ENCODE results near the gene CDH10.

- TF ChIP-seq CTCF (IDR thresholded peaks at IDR 0.05; ENCODE audit: poor library complexity, severe bottlenecking), result no peak
- no peak for TF ChIP-seq RAD21 (conservative IDR thresholded peaks at IDR 0.05)
- TF ChIP-seq POLR2AphosphoS5 (IDR thresholded peaks at IDR 0.05), result no peak
- TF ChIP-seq REST (IDR thresholded peaks at IDR 0.05; ENCODE audit: borderline replicate concordance), result no peak
- no peak for TF ChIP-seq EP300 (conservative IDR thresholded peaks at IDR 0.05; ENCODE audit: poor library complexity, severe bottlenecking)
- TF ChIP-seq EZH2 (IDR thresholded peaks at IDR 0.05; ENCODE audit: borderline replicate concordance, insufficient read depth, low read length, poor library complexity, severe bottlenecking), result no peak
- no peak for TF ChIP-seq SMC3 (conservative IDR thresholded peaks at IDR 0.05; ENCODE audit: poor library complexity)
- TF ChIP-seq TAF1 (IDR thresholded peaks at IDR 0.05; ENCODE audit: low read depth), result no peak
- no peak for TF ChIP-seq MXI1 (conservative IDR thresholded peaks at IDR 0.05; ENCODE audit: poor library complexity, severe bottlenecking)
Observed at GRCh38 chr5:24591426-24591825, 53.4 kb downstream of the CDH10 start.

Data from neural cell (in vitro differentiated cells).